AG10803 (cell line): Measurements from ENCODE around the gene SFXN2.

Source experiments
- DNase-seq: peaks from one replicate; pipeline ENCODE4 v3.0.0; 2010; ENCODE audit warnings: low read depth
- H3K4me3 ChIP-seq: 2 replicates; pipeline ENCODE4 v1.5.1; 2011; ENCODE audit warnings: mild to moderate bottlenecking, low read length, control low read depth
- TF ChIP-seq, protein P1 (sequence below): conservative IDR thresholded peaks from 2 replicates; pipeline ENCODE4 v1.5.1; 2011; ENCODE audit warnings: mild to moderate bottlenecking, low read length, control low read depth, inconsistent platforms

Gene SFXN2

GRCh38 chr10:102778781-102779180, 64.3 kb downstream of the SFXN2 start:
- no peak overlapping the region for H3K4me3 ChIP-seq
- TF ChIP-seq, protein P1, sequence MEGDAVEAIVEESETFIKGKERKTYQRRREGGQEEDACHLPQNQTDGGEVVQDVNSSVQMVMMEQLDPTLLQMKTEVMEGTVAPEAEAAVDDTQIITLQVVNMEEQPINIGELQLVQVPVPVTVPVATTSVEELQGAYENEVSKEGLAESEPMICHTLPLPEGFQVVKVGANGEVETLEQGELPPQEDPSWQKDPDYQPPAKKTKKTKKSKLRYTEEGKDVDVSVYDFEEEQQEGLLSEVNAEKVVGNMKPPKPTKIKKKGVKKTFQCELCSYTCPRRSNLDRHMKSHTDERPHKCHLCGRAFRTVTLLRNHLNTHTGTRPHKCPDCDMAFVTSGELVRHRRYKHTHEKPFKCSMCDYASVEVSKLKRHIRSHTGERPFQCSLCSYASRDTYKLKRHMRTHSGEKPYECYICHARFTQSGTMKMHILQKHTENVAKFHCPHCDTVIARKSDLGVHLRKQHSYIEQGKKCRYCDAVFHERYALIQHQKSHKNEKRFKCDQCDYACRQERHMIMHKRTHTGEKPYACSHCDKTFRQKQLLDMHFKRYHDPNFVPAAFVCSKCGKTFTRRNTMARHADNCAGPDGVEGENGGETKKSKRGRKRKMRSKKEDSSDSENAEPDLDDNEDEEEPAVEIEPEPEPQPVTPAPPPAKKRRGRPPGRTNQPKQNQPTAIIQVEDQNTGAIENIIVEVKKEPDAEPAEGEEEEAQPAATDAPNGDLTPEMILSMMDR = no peak
- no peak for DNase-seq

- DNase-seq = peak; percentile 48
- TF ChIP-seq, protein P1 = no peak
- H3K4me3 ChIP-seq = no peak overlapping the region
These were observed 65.5 kb downstream of the SFXN2 start for GRCh38 chr10:102779680-102780526.

DNA sequence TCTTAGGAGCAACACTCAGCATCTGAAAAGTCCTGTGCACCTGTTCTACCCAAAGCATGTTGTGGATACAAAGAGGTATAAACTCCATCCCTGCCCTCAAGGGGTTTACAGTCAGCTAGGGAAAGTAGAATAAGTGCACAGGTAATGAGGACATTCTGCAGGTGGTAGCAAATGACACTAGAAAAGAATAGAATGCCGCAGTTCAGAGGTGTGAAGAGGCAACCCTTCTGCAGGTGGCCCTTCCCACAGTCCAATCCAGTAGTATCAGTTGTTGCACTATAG, 66.0 kb downstream of the SFXN2 start:
- TF ChIP-seq, protein P1 = no peak
- no peak overlapping the region for H3K4me3 ChIP-seq
- no peak for DNase-seq

DNA sequence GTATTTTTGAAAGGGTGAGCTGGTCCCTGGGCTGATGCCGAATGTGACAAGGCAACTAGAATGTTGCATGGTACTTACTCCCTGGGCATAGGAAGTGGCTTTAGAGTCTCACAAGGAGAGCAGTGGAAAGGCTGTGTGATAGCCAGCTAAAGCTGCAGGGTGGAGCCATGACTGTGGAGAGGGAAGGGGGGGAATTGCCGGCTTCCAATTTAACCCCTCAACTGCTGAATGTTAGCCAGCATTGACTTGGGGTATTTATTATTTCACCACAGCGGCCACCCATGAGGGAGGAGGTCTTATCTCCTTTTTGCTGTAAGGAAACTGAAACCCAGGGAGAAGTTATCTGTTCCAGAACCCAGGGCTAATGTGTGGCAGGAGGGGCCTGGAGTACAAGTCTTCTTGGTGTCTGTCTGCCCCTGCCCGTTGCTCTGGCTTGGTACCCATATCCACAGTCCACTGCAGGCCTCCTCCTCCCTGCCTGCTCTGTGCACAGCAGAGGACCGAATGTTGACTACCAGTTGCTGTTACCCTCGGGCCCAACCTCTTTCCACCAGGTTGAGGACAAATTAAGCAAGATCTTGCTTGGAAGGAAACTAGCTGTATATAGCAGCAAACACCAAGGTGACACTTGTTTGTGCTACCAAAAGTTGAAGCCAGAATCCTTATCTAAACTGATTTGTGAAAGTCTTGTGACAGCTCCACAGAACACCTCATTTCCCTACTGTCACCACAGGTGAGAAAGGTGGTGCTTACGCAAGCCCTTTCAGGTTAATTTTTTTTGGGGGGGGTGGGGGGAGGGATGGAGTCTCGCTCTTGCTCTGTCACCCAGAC, 66.9 kb downstream of the SFXN2 start:
- DNase-seq = no peak
- no peak overlapping the region for H3K4me3 ChIP-seq
- TF ChIP-seq, protein P1 = no peak

GRCh38 chr10:102781921-102782557, 67.6 kb downstream of the SFXN2 start:
- peak; percentile 37 for DNase-seq
- H3K4me3 ChIP-seq = no peak overlapping the region
- TF ChIP-seq, protein P1 = no peak

DNA sequence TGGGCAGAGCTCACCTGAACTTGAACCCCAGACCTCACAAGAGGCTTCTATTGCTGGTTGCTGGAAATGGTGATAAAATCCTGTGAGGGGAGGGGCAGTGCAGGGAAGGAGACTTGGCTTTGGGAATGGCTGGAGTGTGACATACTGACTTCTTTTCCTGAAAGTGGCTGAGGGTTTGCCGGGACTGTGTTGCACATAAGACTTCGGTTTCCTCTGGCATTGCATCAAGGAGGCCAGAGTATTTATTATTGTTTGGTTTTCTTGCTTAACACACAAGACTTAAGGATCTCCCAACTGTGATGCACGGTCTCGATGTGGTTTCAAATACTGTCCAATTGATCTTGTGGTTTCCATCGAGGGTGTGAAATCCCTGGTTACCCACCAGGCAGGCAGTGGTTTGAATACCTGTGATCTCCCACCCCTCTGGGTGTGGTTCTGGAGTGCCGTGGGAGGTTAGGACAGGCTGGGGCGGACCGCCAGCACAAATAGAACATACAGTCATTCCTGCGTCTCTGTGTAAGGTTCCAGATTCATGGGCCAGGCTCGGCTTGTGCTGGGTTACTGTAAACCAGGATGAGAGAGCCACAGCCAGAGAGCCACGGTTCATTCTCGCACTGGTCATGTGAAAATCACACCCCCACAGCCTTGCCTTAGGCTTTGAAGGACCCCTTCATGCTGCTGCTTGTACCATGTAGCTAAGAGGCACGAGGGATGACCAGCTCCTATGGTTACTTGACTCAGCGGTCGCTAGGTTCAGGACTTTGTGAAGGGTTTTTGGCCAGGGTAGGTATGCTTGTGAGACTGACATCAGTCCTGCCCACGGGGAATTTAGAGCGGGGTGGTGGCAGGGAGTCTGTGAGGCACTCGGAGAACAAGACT, 68.5 kb downstream of the SFXN2 start:
- DNase-seq = peak; percentile 93
- TF ChIP-seq, protein P1 = no peak
- H3K4me3 ChIP-seq = no peak overlapping the region
